Hepatocyte (in vitro differentiated cells): ENCODE data around the gene CHST15.

Experiments
- EZH2 ChIP-seq: fragments of 200-600 bp; sonication (generic); IDR thresholded peaks from 2 replicates; pipeline ENCODE4 v1.6.1; 2016; ENCODE audit warnings: antibody characterized with exemption, mild to moderate bottlenecking, borderline replicate concordance
- EZH2phosphoT487 ChIP-seq: fragments of 200-600 bp; sonication (generic); IDR thresholded peaks from one replicate; pipeline ENCODE4 v1.6.1; 2018; ENCODE audit warnings: antibody characterized with exemption, mild to moderate bottlenecking, low read depth, moderate library complexity; ENCODE audit not compliant: unreplicated experiment, severe bottlenecking
- TF ChIP-seq, protein P1 (sequence below): fragments of 200-600 bp; sonication (generic); IDR thresholded peaks from 2 replicates; pipeline ENCODE4 v1.5.1; 2016; ENCODE audit warnings: antibody characterized with exemption, mild to moderate bottlenecking; ENCODE audit not compliant: poor library complexity

DNA sequence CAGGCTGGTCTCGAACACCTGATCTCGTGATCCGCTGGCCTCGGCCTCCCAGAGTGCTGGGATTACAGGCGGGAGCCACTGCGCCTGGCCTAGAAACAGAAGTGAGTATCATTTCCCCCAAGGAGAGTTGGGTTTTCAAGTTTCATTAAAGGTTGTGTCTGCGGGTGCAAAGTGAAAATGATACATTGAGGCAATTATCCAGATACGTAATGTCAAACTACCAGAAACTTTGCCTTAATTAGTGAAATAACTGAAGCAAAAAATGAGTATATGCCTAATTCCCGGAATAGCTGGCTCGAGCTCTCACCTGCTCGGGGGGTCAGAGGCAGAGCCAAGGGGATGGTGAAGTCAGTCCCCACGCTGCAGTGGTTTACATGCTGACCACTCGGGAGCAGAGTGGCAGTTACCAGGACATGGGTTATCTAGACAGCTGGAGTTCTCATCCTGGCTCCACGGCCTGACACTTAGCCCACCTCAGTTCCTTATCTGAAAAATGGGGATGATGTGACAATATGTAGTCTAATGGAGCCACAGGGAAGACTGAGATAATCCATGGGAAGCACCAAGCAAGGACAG, 25.5 kb downstream of the CHST15 start:
- TF ChIP-seq, protein P1, sequence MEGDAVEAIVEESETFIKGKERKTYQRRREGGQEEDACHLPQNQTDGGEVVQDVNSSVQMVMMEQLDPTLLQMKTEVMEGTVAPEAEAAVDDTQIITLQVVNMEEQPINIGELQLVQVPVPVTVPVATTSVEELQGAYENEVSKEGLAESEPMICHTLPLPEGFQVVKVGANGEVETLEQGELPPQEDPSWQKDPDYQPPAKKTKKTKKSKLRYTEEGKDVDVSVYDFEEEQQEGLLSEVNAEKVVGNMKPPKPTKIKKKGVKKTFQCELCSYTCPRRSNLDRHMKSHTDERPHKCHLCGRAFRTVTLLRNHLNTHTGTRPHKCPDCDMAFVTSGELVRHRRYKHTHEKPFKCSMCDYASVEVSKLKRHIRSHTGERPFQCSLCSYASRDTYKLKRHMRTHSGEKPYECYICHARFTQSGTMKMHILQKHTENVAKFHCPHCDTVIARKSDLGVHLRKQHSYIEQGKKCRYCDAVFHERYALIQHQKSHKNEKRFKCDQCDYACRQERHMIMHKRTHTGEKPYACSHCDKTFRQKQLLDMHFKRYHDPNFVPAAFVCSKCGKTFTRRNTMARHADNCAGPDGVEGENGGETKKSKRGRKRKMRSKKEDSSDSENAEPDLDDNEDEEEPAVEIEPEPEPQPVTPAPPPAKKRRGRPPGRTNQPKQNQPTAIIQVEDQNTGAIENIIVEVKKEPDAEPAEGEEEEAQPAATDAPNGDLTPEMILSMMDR = no peak
- no peak for TF ChIP-seq EZH2
- TF ChIP-seq EZH2phosphoT487 = no peak
